SJCRH30 (cell line): ENCODE results near the gene NPHS2. TPM values are rescaled to one million over a fixed set of nuclear protein-coding genes. Genes with fewer than 3 reads are reported as not detected.

ENCODE experiments used
- DNase-seq, 2 experiments: peaks; one replicate each; pipeline ENCODE4 v3.0.0-alpha.2; 2015 to 2020
- H3K27ac ChIP-seq: fragments of 250-450 bp; sonication (Bioruptor Pico); 2 replicates; pipeline ENCODE4 v1.5.1; 2020; ENCODE audit warnings: mild to moderate bottlenecking, moderate library complexity
- H3K27me3 ChIP-seq: fragments of 250-450 bp; sonication (Bioruptor Pico); 2 replicates; pipeline ENCODE4 v1.5.1; 2020; ENCODE audit warnings: mild to moderate bottlenecking, moderate library complexity
- H3K36me3 ChIP-seq: fragments of 250-450 bp; sonication (Bioruptor Pico); 2 replicates; pipeline ENCODE4 v1.5.1; 2020; ENCODE audit warnings: mild to moderate bottlenecking, moderate library complexity
- H3K4me1 ChIP-seq: fragments of 250-450 bp; sonication (Bioruptor Pico); 2 replicates; pipeline ENCODE4 v1.5.1; 2020; ENCODE audit warnings: mild to moderate bottlenecking, moderate library complexity
- H3K4me3 ChIP-seq: fragments of 250-450 bp; sonication (Bioruptor Pico); 2 replicates; pipeline ENCODE4 v1.5.1; 2020; ENCODE audit warnings: mild to moderate bottlenecking, moderate library complexity
- H3K9me3 ChIP-seq: fragments of 250-450 bp; sonication (Bioruptor Pico); replicated peaks from 2 replicates; pipeline ENCODE4 v1.5.1; 2020; ENCODE audit warnings: mild to moderate bottlenecking, moderate library complexity
- total RNA-seq: library from RNA; depleted of rRNA; stranded (reverse); fragments of >200 nt; shearing (Covaris generic); gene quantifications from 2 replicates; pipeline ENCODE4 v1.2.3, GENCODE V29; 2014; rRNA removed

Gene NPHS2
- not detected in 2 replicates for total RNA-seq

GRCh38 chr1:179575497-179576314 is at the start of gene NPHS2:
Gene NPHS2 (minus strand): TSS chr1:179575948. CDS start chr1:179575864, 84 bp downstream.
- no peak within 1 kb of the TSS for H3K4me3 ChIP-seq
- no peaks in the 10 kb centered on the region for H3K27me3 ChIP-seq
- no peaks in the 10 kb centered on the region for H3K9me3 ChIP-seq
- H3K4me1 ChIP-seq: no peaks in the 10 kb centered on the region
- no peak within 1 kb of the TSS for H3K27ac ChIP-seq
- H3K36me3 ChIP-seq: no peaks in the 10 kb centered on the region
- DNase-seq: no peak

GRCh38 chr1:179612361-179612760 is 36.6 kb upstream of the NPHS2 start:
- Histone ChIP-seq H3K27me3 (no peaks in the 10 kb centered on the region), H3K4me1 (no peaks in the 10 kb centered on the region), H3K9me3 (no peaks in the 10 kb centered on the region), H3K36me3 (no peaks in the 10 kb centered on the region), H3K4me3 (no peak overlapping the region), H3K27ac (no peak overlapping the region)
- no peak for DNase-seq

GRCh38 chr1:179601093-179601492 is 25.3 kb upstream of the NPHS2 start:
- Histone ChIP-seq H3K27me3 (no peaks in the 10 kb centered on the region), H3K4me3 (no peak overlapping the region), H3K4me1 (no peaks in the 10 kb centered on the region), H3K27ac (no peak overlapping the region), H3K36me3 (no peaks in the 10 kb centered on the region), H3K9me3 (no peaks in the 10 kb centered on the region)
- no peak for DNase-seq

- H3K36me3 ChIP-seq: no peaks in the 10 kb centered on the region
- DNase-seq: peak; percentile 17 to 35
- no peak overlapping the region for H3K4me3 ChIP-seq
- no peaks in the 10 kb centered on the region for H3K4me1 ChIP-seq
- H3K27me3 ChIP-seq: no peaks in the 10 kb centered on the region
- H3K27ac ChIP-seq: no peak overlapping the region
- no peaks in the 10 kb centered on the region for H3K9me3 ChIP-seq
These were observed 24.0 kb upstream of the NPHS2 start for GRCh38 chr1:179599623-179600249.

- no peak overlapping the region for H3K4me3 ChIP-seq
- no peaks in the 10 kb centered on the region for H3K36me3 ChIP-seq
- H3K9me3 ChIP-seq: no peaks in the 10 kb centered on the region
- H3K27me3 ChIP-seq: no peaks in the 10 kb centered on the region
- H3K4me1 ChIP-seq: no peaks in the 10 kb centered on the region
- no peak overlapping the region for H3K27ac ChIP-seq
- no peak for DNase-seq
These were observed 22.9 kb upstream of the NPHS2 start for GRCh38 chr1:179598631-179599030.

- no peaks in the 10 kb centered on the region for H3K9me3 ChIP-seq
- H3K27ac ChIP-seq: no peak within 1 kb of the TSS
- no peaks in the 10 kb centered on the region for H3K4me1 ChIP-seq
- no peak for DNase-seq
- no peaks in the 10 kb centered on the region for H3K27me3 ChIP-seq
- no peaks in the 10 kb centered on the region for H3K36me3 ChIP-seq
- H3K4me3 ChIP-seq: no peak within 1 kb of the TSS
These were observed 16.1 kb upstream of the NPHS2 start, which contains the start of gene TDRD5 for GRCh38 chr1:179591592-179592580. Gene TDRD5 (plus strand): TSS chr1:179591832. CDS start chr1:179592616, 784 bp downstream.

GRCh38 chr1:179591253-179591591 is 15.5 kb upstream of the NPHS2 start:
- no peaks in the 10 kb centered on the region for H3K9me3 ChIP-seq
- no peaks in the 10 kb centered on the region for H3K36me3 ChIP-seq
- no peaks in the 10 kb centered on the region for H3K27me3 ChIP-seq
- H3K27ac ChIP-seq: no peak overlapping the region
- no peak overlapping the region for H3K4me3 ChIP-seq
- no peak for DNase-seq
- H3K4me1 ChIP-seq: no peaks in the 10 kb centered on the region

- H3K4me1 ChIP-seq: no peaks in the 10 kb centered on the region
- no peaks in the 10 kb centered on the region for H3K9me3 ChIP-seq
- no peaks in the 10 kb centered on the region for H3K27me3 ChIP-seq
- no peak overlapping the region for H3K27ac ChIP-seq
- H3K36me3 ChIP-seq: no peaks in the 10 kb centered on the region
- no peak for DNase-seq
- H3K4me3 ChIP-seq: no peak overlapping the region
These were observed 14.9 kb upstream of the NPHS2 start for GRCh38 chr1:179590671-179591070.

GRCh38 chr1:179589509-179589908 is 13.8 kb upstream of the NPHS2 start:
- DNase-seq: no peak
- Histone ChIP-seq H3K27ac (no peak overlapping the region), H3K4me3 (no peak overlapping the region), H3K27me3 (no peaks in the 10 kb centered on the region), H3K4me1 (no peaks in the 10 kb centered on the region), H3K36me3 (no peaks in the 10 kb centered on the region), H3K9me3 (no peaks in the 10 kb centered on the region)

GRCh38 chr1:179588425-179589024 is 12.8 kb upstream of the NPHS2 start:
- no peak overlapping the region for H3K27ac ChIP-seq
- no peak for DNase-seq
- H3K9me3 ChIP-seq: no peaks in the 10 kb centered on the region
- H3K4me3 ChIP-seq: no peak overlapping the region
- H3K4me1 ChIP-seq: no peaks in the 10 kb centered on the region
- H3K36me3 ChIP-seq: no peaks in the 10 kb centered on the region
- H3K27me3 ChIP-seq: no peaks in the 10 kb centered on the region

- H3K4me1 ChIP-seq: no peaks in the 10 kb centered on the region
- no peaks in the 10 kb centered on the region for H3K36me3 ChIP-seq
- no peak overlapping the region for H3K4me3 ChIP-seq
- H3K27ac ChIP-seq: no peak overlapping the region
- no peak for DNase-seq
- H3K9me3 ChIP-seq: no peaks in the 10 kb centered on the region
- no peaks in the 10 kb centered on the region for H3K27me3 ChIP-seq
These were observed 11.6 kb upstream of the NPHS2 start for GRCh38 chr1:179587336-179587735.

GRCh38 chr1:179586107-179586823 is 10.5 kb upstream of the NPHS2 start:
- H3K27me3 ChIP-seq: no peaks in the 10 kb centered on the region
- H3K9me3 ChIP-seq: no peaks in the 10 kb centered on the region
- no peaks in the 10 kb centered on the region for H3K36me3 ChIP-seq
- H3K4me1 ChIP-seq: no peaks in the 10 kb centered on the region
- no peak overlapping the region for H3K27ac ChIP-seq
- peak; percentile 22 to 51 for DNase-seq
- peak overlapping the region; percentile 36 for H3K4me3 ChIP-seq

- Histone ChIP-seq H3K4me3 (no peak overlapping the region), H3K27ac (no peak overlapping the region), H3K36me3 (no peaks in the 10 kb centered on the region), H3K9me3 (no peaks in the 10 kb centered on the region), H3K4me1 (no peaks in the 10 kb centered on the region), H3K27me3 (no peaks in the 10 kb centered on the region)
- DNase-seq: peak; percentile 12 to 19
These were observed 8.1 kb upstream of the NPHS2 start for GRCh38 chr1:179583771-179584320.

- Histone ChIP-seq H3K27me3 (no peaks in the 10 kb centered on the region), H3K4me3 (no peak overlapping the region)
These were observed 761 bp upstream of the NPHS2 start for GRCh38 chr1:179576509-179576908.

More at GRCh38 chr1:179576509-179576908, 761 bp upstream of the NPHS2 start:
- Histone ChIP-seq H3K27ac (no peak overlapping the region), H3K9me3 (no peaks in the 10 kb centered on the region), H3K36me3 (no peaks in the 10 kb centered on the region), H3K4me1 (no peaks in the 10 kb centered on the region)
- DNase-seq: no peak
